Peyer's patch (tissue), 4 donors: ENCODE results near the gene DLAT. TPM values are rescaled to one million over a fixed set of nuclear protein-coding genes. Genes with fewer than 3 reads are reported as not detected.
"Not testable (repeated sequence)": the region's sequence is repeated elsewhere in the genome, so short reads cannot be mapped to it uniquely, and the experiment has no call there.

ENCODE experiments used
- DNase-seq, 3 donors: peaks; one replicate each; pipeline ENCODE4 v3.0.0-alpha.2; 2017 to 2019
- H3K27ac ChIP-seq, 4 donors: fragments of 200-600 bp; sonication (generic); one replicate each; pipeline ENCODE4 v1.5.1; 2016 to 2019
- H3K27me3 ChIP-seq, 2 donors: fragments of 200-600 bp; sonication (generic); one replicate each; pipeline ENCODE4 v1.5.1; 2019
- H3K36me3 ChIP-seq, 3 donors: fragments of 200-600 bp; sonication (generic); one replicate each; pipeline ENCODE4 v1.5.1; 2016 to 2019
- H3K4me1 ChIP-seq, 4 donors: fragments of 200-600 bp; sonication (generic); one replicate each; pipeline ENCODE4 v1.5.1; 2016 to 2019
- H3K4me3 ChIP-seq, 4 donors: fragments of 200-600 bp; sonication (generic); 1 replicate in 3 of 4; 2 replicates in 1 of 4; pipeline ENCODE4 v1.5.1; 2016 to 2019; ENCODE audit warnings: mild to moderate bottlenecking in 1 of 4
- H3K9me3 ChIP-seq, 4 donors: fragments of 200-600 bp; sonication (generic); one replicate each; pipeline ENCODE4 v1.5.1; 2016 to 2019; ENCODE audit warnings: mild to moderate bottlenecking in 1 of 4
- CTCF ChIP-seq, 6 experiments: fragments of 450-650 bp in 4 of 6; fragments of 200-600 bp in 2 of 6; sonication (generic) in 1 of 6; IDR thresholded peaks; one replicate each; pipeline ENCODE4 v1.5.1; 2017 to 2019; ENCODE audit warnings: antibody characterized with exemption in 6 of 6, mild to moderate bottlenecking in 3 of 6, moderate library complexity in 1 of 6
- POLR2A ChIP-seq, 2 donors: fragments of 450-650 bp; IDR thresholded peaks; one replicate each; pipeline ENCODE4 v1.5.1; 2017; ENCODE audit warnings: antibody characterized with exemption in 2 of 2, mild to moderate bottlenecking in 2 of 2, moderate library complexity in 2 of 2
- total RNA-seq, 4 donors: library from RNA; depleted of rRNA; stranded (reverse); fragments of >200 nt; gene quantifications; one replicate each; pipeline ENCODE4 v1.1.0, GENCODE V29; 2016

DLAT gene
- total RNA-seq, 4 donors from 2014 or later: 23.2 to 28.6 (median 27.0) TPM

GRCh38 chr11:112037527-112037926, 12.3 kb downstream of the DLAT start:
- Histone ChIP-seq H3K4me1 (no peaks in the 10 kb centered on the region), H3K36me3 (peaks cover 0 to 63% (median 0%) of the 10 kb centered on the region in 3 donors), H3K9me3 (no peaks in the 10 kb centered on the region), H3K27me3 (no peaks in the 10 kb centered on the region), H3K27ac (no peak overlapping the region), H3K4me3 (no peak overlapping the region)
- TF ChIP-seq POLR2A (IDR thresholded peaks at IDR 0.05) (no peak), CTCF (IDR thresholded peaks at IDR 0.05) (no peak)
- no peak for DNase-seq

- Histone ChIP-seq H3K27me3 (no peaks in the 10 kb centered on the region), H3K27ac (no peak overlapping the region), H3K36me3 (peaks cover 0 to 72% (median 0%) of the 10 kb centered on the region in 3 donors), H3K4me3 (no peak overlapping the region), H3K9me3 (no peaks in the 10 kb centered on the region), H3K4me1 (no peaks in the 10 kb centered on the region)
- DNase-seq: no peak
- TF ChIP-seq CTCF (IDR thresholded peaks at IDR 0.05): no peak
- no peak for TF ChIP-seq POLR2A (IDR thresholded peaks at IDR 0.05)
Observed at GRCh38 chr11:112042161-112042960, 17.2 kb downstream of the DLAT start.

- Histone ChIP-seq H3K9me3 (no peaks in the 10 kb centered on the region), H3K27ac (no peak overlapping the region), H3K27me3 (no peaks in the 10 kb centered on the region), H3K36me3 (peaks cover 0 to 73% (median 0%) of the 10 kb centered on the region in 3 donors), H3K4me1 (no peaks in the 10 kb centered on the region), H3K4me3 (no peak overlapping the region)
- TF ChIP-seq POLR2A (IDR thresholded peaks at IDR 0.05): no peak
- TF ChIP-seq CTCF (IDR thresholded peaks at IDR 0.05): no peak
- DNase-seq: no peak
Observed at GRCh38 chr11:112042961-112043304, 17.7 kb downstream of the DLAT start.

- H3K27ac ChIP-seq: no peak overlapping the region
- H3K4me1 ChIP-seq: no peaks in the 10 kb centered on the region
- no peak overlapping the region for H3K4me3 ChIP-seq
- H3K27me3 ChIP-seq: no peaks in the 10 kb centered on the region
- no peaks in the 10 kb centered on the region for H3K9me3 ChIP-seq
- no peak for TF ChIP-seq CTCF (IDR thresholded peaks at IDR 0.05)
- TF ChIP-seq POLR2A (IDR thresholded peaks at IDR 0.05): no peak
- no peak for DNase-seq
- peaks cover 0 to 62% (median 0%) of the 10 kb centered on the region in 3 donors for H3K36me3 ChIP-seq
Observed at GRCh38 chr11:112044961-112045360, 19.8 kb downstream of the DLAT start.

GRCh38 chr11:112046647-112047046, 21.4 kb downstream of the DLAT start:
- not testable (repeated sequence) for H3K4me3 ChIP-seq, DNase-seq, H3K4me1 ChIP-seq, H3K27ac ChIP-seq, H3K9me3 ChIP-seq, H3K27me3 ChIP-seq
- peaks cover 0 to 73% (median 0%) of the 10 kb centered on the region in 3 donors for H3K36me3 ChIP-seq

GRCh38 chr11:112048256-112048655, 23.0 kb downstream of the DLAT start:
- not testable (repeated sequence) for H3K9me3 ChIP-seq, H3K27me3 ChIP-seq, H3K4me3 ChIP-seq, DNase-seq, H3K4me1 ChIP-seq
- Histone ChIP-seq H3K27ac (peak overlapping the region in 1 of 4 donors; percentile 11), H3K36me3 (peaks cover 0 to 84% (median 0%) of the 10 kb centered on the region in 3 donors)
